ENCODE measurements around the gene SRRM1.
"Not testable (repeated sequence)": the region's sequence is repeated elsewhere in the genome, so short reads cannot be mapped to it uniquely, and the experiment has no call there.

The SRRM1 gene

DNA sequence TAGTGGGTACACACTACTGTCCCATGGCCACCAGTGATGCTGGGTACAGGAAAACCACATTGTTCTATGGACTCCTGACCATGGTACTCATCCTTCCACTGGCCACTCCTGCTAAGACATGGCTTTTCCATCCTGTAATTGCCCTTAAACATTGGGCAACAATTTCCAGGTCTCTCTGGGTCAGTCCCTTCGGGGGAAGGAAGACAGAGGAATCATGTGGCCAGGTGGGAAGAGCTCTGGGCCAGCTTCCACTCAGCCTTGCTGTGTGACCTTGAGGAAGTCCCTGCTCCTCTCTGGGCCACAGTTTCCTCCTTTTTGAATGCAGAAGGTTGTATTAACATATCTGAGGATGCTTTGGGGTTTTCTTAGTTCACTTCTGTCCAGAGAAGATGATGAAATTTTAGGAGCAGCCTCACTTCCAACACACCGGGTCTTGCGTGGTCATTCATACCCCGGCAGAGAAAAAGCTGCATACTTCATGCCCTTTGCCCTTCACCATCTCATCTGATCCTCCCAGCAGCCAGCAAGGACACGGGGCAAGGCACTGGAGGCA, 50.8 kb downstream of the SRRM1 start:
- H3K27me3 Mint-ChIP-seq (ENCODE audit: low read depth): peaks cover 4% of the 10 kb centered on the region
- H3K27ac Mint-ChIP-seq: no peak overlapping the region
- H3K36me3 Mint-ChIP-seq (ENCODE audit: low read depth): no peaks in the 10 kb centered on the region
- no peak overlapping the region for H3K4me3 Mint-ChIP-seq
- TF ChIP-seq, protein P1, sequence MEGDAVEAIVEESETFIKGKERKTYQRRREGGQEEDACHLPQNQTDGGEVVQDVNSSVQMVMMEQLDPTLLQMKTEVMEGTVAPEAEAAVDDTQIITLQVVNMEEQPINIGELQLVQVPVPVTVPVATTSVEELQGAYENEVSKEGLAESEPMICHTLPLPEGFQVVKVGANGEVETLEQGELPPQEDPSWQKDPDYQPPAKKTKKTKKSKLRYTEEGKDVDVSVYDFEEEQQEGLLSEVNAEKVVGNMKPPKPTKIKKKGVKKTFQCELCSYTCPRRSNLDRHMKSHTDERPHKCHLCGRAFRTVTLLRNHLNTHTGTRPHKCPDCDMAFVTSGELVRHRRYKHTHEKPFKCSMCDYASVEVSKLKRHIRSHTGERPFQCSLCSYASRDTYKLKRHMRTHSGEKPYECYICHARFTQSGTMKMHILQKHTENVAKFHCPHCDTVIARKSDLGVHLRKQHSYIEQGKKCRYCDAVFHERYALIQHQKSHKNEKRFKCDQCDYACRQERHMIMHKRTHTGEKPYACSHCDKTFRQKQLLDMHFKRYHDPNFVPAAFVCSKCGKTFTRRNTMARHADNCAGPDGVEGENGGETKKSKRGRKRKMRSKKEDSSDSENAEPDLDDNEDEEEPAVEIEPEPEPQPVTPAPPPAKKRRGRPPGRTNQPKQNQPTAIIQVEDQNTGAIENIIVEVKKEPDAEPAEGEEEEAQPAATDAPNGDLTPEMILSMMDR (IDR thresholded peaks at IDR 0.05; ENCODE audit: unreplicated experiment in 3 of 3): no peak
- H3K9me3 Mint-ChIP-seq: no peaks in the 10 kb centered on the region
- H3K4me1 Mint-ChIP-seq: peaks cover 14% of the 10 kb centered on the region

DNA sequence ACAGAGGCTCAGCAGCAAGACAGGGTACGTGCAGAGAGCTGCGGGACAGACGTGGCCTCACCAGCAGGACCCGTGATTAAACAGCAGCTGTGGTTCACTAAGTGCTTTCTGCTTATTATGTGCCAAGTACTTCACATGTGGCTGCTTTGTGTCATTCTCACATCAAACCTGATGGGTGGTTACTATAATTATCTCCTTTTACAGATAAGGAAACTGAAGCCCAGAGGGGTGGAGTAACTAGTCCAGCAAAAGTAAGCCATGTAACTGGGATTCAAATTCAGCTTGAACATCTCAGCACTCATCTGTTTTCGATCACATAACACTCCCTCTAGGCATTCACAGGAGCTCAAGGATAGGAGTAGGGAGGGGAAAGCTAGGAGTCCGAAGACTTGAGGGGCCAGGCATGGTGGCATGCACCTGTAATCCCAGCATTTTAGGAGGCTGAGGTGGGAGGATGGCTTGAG, 51.3 kb downstream of the SRRM1 start:
- TF ChIP-seq, protein P1 (IDR thresholded peaks at IDR 0.05; ENCODE audit: unreplicated experiment in 3 of 3): no peak
- H3K36me3 Mint-ChIP-seq (ENCODE audit: low read depth): no peaks in the 10 kb centered on the region
- H3K4me3 Mint-ChIP-seq: no peak overlapping the region

DNA sequence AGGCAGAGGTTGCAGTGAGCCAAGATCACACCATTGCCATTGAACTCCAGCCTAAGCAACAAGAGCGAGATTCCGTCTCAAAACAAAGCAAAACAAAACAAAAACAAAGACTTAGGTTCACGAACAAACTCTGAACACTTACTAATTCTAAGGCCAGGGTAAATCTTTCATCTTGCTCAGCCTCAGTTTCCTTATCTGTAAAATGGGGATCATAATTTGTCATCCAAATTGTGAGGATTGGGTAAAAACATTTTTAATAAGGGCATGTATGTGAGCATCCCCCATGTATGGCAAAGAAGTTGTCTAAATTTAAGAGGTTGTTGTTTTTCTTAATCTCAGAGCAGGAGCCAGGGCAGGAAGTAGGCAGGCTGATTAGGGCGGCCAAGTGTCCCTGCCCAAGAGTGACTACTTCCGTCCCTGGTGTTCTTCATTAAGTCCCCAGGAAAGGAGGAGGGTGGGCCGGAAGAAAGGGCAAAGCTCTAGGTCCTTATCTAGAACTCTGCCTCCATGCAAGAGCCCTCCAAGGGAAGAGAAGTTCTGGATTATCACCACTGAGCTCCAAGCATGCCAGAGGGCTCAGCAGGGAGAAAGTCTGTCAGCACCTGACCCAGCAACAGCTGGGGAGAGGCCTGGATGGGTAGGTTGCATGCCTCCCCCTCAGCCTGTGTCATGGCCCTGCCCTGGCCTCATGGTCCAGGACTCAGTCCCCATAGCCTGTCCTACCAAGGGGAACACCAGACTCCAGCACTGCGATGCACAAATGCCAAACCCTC, 52.3 kb downstream of the SRRM1 start:
- H3K9me3 Mint-ChIP-seq: no peaks in the 10 kb centered on the region
- H3K4me3 Mint-ChIP-seq: no peak overlapping the region
- H3K27me3 Mint-ChIP-seq (ENCODE audit: low read depth): peaks cover 4% of the 10 kb centered on the region
- H3K4me1 Mint-ChIP-seq: peaks cover 23% of the 10 kb centered on the region
- TF ChIP-seq, protein P1 (IDR thresholded peaks at IDR 0.05; ENCODE audit: unreplicated experiment in 3 of 3): no peak
- H3K36me3 Mint-ChIP-seq (ENCODE audit: low read depth): no peaks in the 10 kb centered on the region
- H3K27ac Mint-ChIP-seq: no peak overlapping the region

More for the DNA sequence above, 51.3 kb downstream of the SRRM1 start:
- Mint-ChIP-seq H3K27ac (peak overlapping the region in 1 of 3 experiments; percentile 14), H3K9me3 (no peaks in the 10 kb centered on the region), H3K4me1 (peaks cover 19% of the 10 kb centered on the region), H3K27me3 (ENCODE audit: low read depth) (peaks cover 4% of the 10 kb centered on the region)

DNA sequence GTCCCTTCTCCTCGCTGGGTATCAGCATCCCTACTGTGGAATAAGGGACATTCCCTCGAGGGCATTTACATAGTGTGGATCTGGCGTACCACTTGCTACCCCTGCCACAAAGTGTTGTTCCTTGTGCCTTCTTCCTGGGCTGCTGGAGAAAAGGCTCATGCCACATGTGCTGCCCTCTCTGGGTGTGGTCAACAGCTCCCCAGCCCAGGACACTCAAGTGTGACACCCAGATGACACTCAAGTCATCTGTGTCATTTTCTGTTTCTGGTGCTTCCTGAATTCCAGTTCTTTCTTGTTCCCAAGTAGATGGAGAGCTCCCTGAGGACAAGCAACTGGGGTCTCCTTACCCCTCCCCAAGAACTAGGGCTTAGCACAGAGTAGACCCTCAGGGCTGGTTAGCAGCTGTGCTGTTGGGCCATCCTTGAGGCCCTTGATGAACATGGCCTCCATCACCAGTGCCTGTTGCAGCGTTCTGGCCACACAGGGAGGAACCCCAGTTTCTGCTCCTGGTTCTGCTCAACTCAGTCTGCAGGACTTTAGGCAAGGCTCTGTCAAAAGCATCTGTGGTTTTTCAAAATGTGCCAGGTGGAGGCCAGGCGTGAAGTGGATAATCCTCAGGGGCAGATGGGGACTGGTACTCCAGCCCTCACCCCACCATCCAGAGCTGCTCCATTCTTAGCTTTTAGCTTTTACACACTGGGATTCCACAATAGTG, 53.1 kb downstream of the SRRM1 start:
- TF ChIP-seq, protein P1 (IDR thresholded peaks at IDR 0.05; ENCODE audit: unreplicated experiment in 3 of 3): no peak
- no peaks in the 10 kb centered on the region for H3K9me3 Mint-ChIP-seq
- peaks cover 23% of the 10 kb centered on the region for H3K4me1 Mint-ChIP-seq
- H3K27me3 Mint-ChIP-seq (ENCODE audit: low read depth): peaks cover 4% of the 10 kb centered on the region
- H3K27ac Mint-ChIP-seq: no peak overlapping the region
- no peak overlapping the region for H3K4me3 Mint-ChIP-seq
- H3K36me3 Mint-ChIP-seq (ENCODE audit: low read depth): no peaks in the 10 kb centered on the region

DNA sequence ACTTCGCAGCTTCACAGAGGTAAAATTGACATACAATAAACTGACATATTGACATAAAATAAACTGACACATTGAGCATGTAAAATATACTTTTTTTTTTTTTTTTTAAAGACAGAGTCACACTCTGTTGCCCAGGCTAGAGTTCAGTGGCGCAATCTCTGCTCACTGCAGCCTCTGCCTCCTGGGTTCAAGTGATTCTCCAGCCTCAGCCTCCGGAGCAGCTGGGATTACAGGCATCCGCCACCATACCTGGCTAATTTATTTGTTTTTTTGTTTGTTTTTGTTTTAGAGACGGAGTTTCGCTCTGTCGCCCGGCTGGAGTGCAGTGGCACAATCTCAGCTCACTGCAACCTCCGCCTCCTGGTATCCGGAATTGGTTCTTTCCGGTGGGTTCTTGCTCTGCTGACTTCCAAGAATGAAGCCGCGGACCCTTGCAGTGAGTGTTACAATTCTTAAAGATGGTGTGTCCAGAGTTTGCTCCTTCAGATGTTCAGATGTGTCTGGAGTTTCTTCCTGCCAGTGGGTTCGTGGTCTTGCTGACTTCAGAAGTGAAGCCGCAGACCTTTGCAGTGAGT, 53.7 kb downstream of the SRRM1 start:
- H3K36me3 Mint-ChIP-seq (ENCODE audit: low read depth): no peaks in the 10 kb centered on the region
- peak overlapping the region in 1 of 3 experiments; percentile 35 for H3K27ac Mint-ChIP-seq
- TF ChIP-seq, protein P1 (IDR thresholded peaks at IDR 0.05; ENCODE audit: unreplicated experiment in 3 of 3): no peak
- H3K9me3 Mint-ChIP-seq: no peaks in the 10 kb centered on the region
- H3K27me3 Mint-ChIP-seq (ENCODE audit: low read depth): peaks cover 4% of the 10 kb centered on the region
- H3K4me1 Mint-ChIP-seq: peaks cover 23% of the 10 kb centered on the region
- H3K4me3 Mint-ChIP-seq: no peak overlapping the region

DNA sequence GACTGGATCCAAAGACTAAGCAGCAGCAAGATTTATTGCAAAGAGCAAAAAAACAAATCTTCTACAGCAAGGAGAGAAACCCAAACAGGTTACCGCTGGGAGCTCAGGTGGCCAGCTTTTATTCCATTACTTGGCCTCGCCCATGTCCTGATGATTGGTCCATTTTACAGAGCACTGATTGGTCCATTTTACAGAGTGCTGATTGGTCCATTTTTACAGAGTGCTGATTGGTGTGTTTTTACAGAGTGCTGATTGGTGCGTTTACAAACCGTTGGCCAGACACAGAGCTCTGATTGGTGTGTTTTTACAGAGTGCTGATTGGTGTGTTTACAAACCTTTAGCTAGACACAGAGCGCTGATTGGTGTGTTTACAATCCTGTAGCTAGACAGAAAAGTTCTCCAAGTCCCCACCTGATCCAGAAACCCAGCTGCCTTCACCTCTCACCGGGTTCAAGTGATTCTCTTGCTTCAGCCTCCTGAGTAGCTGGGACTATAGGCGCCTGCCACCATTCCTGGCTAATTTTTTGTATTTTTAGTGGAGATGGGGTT, 54.4 kb downstream of the SRRM1 start:
- Mint-ChIP-seq H3K27ac (peak overlapping the region in 1 of 3 experiments; percentile 35), H3K4me1 (peaks cover 27% of the 10 kb centered on the region)
- H3K27me3 Mint-ChIP-seq (ENCODE audit: low read depth); H3K9me3 Mint-ChIP-seq; H3K36me3 Mint-ChIP-seq (ENCODE audit: low read depth); H3K4me3 Mint-ChIP-seq: not testable (repeated sequence)

DNA sequence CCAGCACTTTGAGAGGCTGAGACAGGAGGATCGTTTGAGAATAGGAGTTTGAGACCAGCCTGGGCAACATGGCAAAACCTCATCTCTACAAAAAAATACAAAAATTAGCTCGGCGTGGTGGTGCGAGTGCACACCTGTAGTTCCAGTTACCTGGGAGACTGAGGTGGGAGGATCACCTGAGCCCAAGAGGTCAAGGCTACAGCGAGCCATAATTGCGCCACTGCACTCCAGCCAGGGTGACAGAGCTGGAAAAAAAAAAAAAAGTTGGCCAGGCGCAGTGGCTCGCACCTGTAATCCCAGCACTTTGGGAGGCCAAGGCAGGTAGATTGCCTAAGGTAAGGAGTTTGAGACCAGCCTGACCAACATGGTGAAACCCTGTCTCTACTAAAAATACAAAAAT, 55.2 kb downstream of the SRRM1 start:
- H3K9me3 Mint-ChIP-seq; H3K27me3 Mint-ChIP-seq (ENCODE audit: low read depth); H3K4me3 Mint-ChIP-seq; H3K36me3 Mint-ChIP-seq (ENCODE audit: low read depth); H3K27ac Mint-ChIP-seq: not testable (repeated sequence)
- H3K4me1 Mint-ChIP-seq: peaks cover 35% of the 10 kb centered on the region

All from nephron (organoid).